CD14-positive monocyte (primary cell): Measurements from ENCODE around the gene QKI. TPM values are rescaled to one million over a fixed set of nuclear protein-coding genes. Genes with fewer than 3 reads are reported as not detected.

Experiments
- DNase-seq, 3 donors: peaks; one replicate each; pipeline ENCODE4 v3.0.0-alpha.2; 2011 to 2022
- H2AFZ ChIP-seq: 2 replicates; pipeline ENCODE4 v1.6.0; 2012; ENCODE audit warnings: mild to moderate bottlenecking, low read depth, low read length, inconsistent platforms; ENCODE audit not compliant: insufficient read depth, poor library complexity, severe bottlenecking
- H3K27ac ChIP-seq, 2 donors: 1 replicate in 1 of 2; 2 replicates in 1 of 2; pipeline ENCODE4 v1.5.1; 2012 to 2013; ENCODE audit warnings: low read length in 2 of 2, control low read depth in 1 of 2, inconsistent platforms in 1 of 2, low read depth in 1 of 2, mild to moderate bottlenecking in 1 of 2
- H3K27me3 ChIP-seq, 2 donors: one replicate each; pipeline versions ENCODE4 v1.6.0 to v1.6.1; 2011 to 2013; ENCODE audit warnings: low read length in 2 of 2; ENCODE audit not compliant: control insufficient read depth in 2 of 2, insufficient read depth in 2 of 2
- H3K36me3 ChIP-seq, 2 donors: replicated peaks in 1 of 2; 1 replicate in 1 of 2; 2 replicates in 1 of 2; pipeline versions ENCODE4 v1.5.1 to v1.6.1; 2012 to 2013; ENCODE audit warnings: low read length in 2 of 2, control low read depth in 1 of 2, inconsistent platforms in 1 of 2, mild to moderate bottlenecking in 1 of 2; ENCODE audit not compliant: insufficient read depth in 2 of 2, control insufficient read depth in 1 of 2
- H3K4me1 ChIP-seq, 2 donors: 1 replicate in 1 of 2; 2 replicates in 1 of 2; pipeline versions ENCODE4 v1.5.1 to v1.6.1; 2012 to 2013; ENCODE audit warnings: low read length in 2 of 2, control low read depth in 1 of 2, inconsistent platforms in 1 of 2, mild to moderate bottlenecking in 1 of 2, moderate library complexity in 1 of 2; ENCODE audit not compliant: insufficient read depth in 2 of 2, control insufficient read depth in 1 of 2
- H3K4me2 ChIP-seq: replicated peaks from 2 replicates; pipeline ENCODE3; 2012; ENCODE audit warnings: low read length, moderate library complexity, mild to moderate bottlenecking; ENCODE audit not compliant: poor library complexity, severe bottlenecking; ENCODE audit errors: extremely low read depth
- H3K4me3 ChIP-seq, 3 experiments: fragments of 200-600 bp in 1 of 3; sonication (generic) in 1 of 3; replicated peaks in 1 of 3; 1 replicate in 2 of 3; 2 replicates in 1 of 3; pipeline ENCODE4 v1.5.1; 2011 to 2013; ENCODE audit warnings: low read length in 3 of 3, mild to moderate bottlenecking in 3 of 3, control low read depth in 2 of 3, low read depth in 2 of 3, inconsistent platforms in 1 of 3, moderate library complexity in 1 of 3
- H3K79me2 ChIP-seq: 2 replicates; pipeline ENCODE4 v1.6.0; 2012; ENCODE audit warnings: mild to moderate bottlenecking, control low read depth, inconsistent platforms, low read length, moderate library complexity; ENCODE audit not compliant: insufficient read depth
- H3K9ac ChIP-seq: 2 replicates; pipeline ENCODE4 v1.6.0; 2017; ENCODE audit warnings: low read length, mild to moderate bottlenecking; ENCODE audit not compliant: insufficient read depth, poor library complexity, severe bottlenecking
- H3K9me3 ChIP-seq, 2 donors: replicated peaks in 1 of 2; 1 replicate in 1 of 2; 2 replicates in 1 of 2; pipeline versions ENCODE4 v1.5.1 to v1.6.1; 2012 to 2013; ENCODE audit warnings: low read length in 2 of 2, control low read depth in 1 of 2; ENCODE audit not compliant: control insufficient read depth in 1 of 2, insufficient read depth in 1 of 2
- H4K20me1 ChIP-seq: 2 replicates; pipeline ENCODE4 v1.6.0; 2012; ENCODE audit warnings: mild to moderate bottlenecking, low read length, control low read depth, moderate library complexity; ENCODE audit not compliant: insufficient read depth
- H3K27ac Mint-ChIP-seq, 7 donors: one replicate each; pipeline ENCODE4 v1.8.0; 2020; ENCODE audit warnings: mild to moderate bottlenecking in 7 of 7, mixed read lengths in 7 of 7, moderate library complexity in 6 of 7, inconsistent platforms in 2 of 7
- H3K27me3 Mint-ChIP-seq, 3 donors: one replicate each; pipeline ENCODE4 v1.8.0; 2021 to 2022; ENCODE audit warnings: low read depth in 3 of 3, mild to moderate bottlenecking in 3 of 3, mixed read lengths in 3 of 3, moderate library complexity in 3 of 3, inconsistent platforms in 1 of 3
- H3K36me3 Mint-ChIP-seq, 2 donors: one replicate each; pipeline ENCODE4 v1.8.0; 2020; ENCODE audit warnings: mixed read lengths in 2 of 2, inconsistent platforms in 1 of 2, mild to moderate bottlenecking in 1 of 2
- H3K4me1 Mint-ChIP-seq: one replicate; pipeline ENCODE4 v1.8.0; 2020; ENCODE audit warnings: mild to moderate bottlenecking, mixed read lengths
- H3K4me3 Mint-ChIP-seq, 2 donors: one replicate each; pipeline ENCODE4 v1.8.0; 2020; ENCODE audit warnings: mild to moderate bottlenecking in 2 of 2, mixed read lengths in 2 of 2, moderate library complexity in 1 of 2
- H3K9me3 Mint-ChIP-seq, 7 donors: one replicate each; pipeline ENCODE4 v1.8.0; 2020 to 2022; ENCODE audit warnings: mixed read lengths in 7 of 7, mild to moderate bottlenecking in 6 of 7, moderate library complexity in 6 of 7, inconsistent platforms in 2 of 7
- CTCF ChIP-seq: fragments of 200-600 bp; IDR thresholded peaks from one replicate; pipeline ENCODE4 v1.8.0; 2022; ENCODE audit warnings: antibody characterized with exemption, mild to moderate bottlenecking
- WGBS: methylation state at CpG from one replicate; pipeline ENCODE4 v1.1.5; 2013; ENCODE audit warnings: missing lambda C conversion rate; ENCODE audit not compliant: insufficient coverage; 5-methylcytosine and 5-hydroxymethylcytosine counted together
- intact Hi-C, 2 donors: fragments of 100-400 bp; cut with micrococcal nuclease; formaldehyde crosslinking; loops; one replicate each; pipeline versions ENCODE4 v1.15.0 to v1.15.1; 2023
- polyA plus RNA-seq, 3 donors: library from polyadenylated mRNA; depleted of rRNA in 1 of 3; unstranded in 2 of 3; stranded (reverse) in 1 of 3; fragments of 300-500 nt in 2 of 3; fragments of >200 nt in 1 of 3; fragmentation: Illumina TruSeq in 2 of 3; gene quantifications; 1 replicate in 2 of 3; 2 replicates in 1 of 3; pipeline ENCODE4 v1.2.3, GENCODE V29; 2012 to 2021

QKI gene
- polyA plus RNA-seq, 3 donors = 24.3 to 154 (median 71.8) TPM

GRCh38 chr6:163579111-163579879 lies 164.8 kb downstream of the QKI start:
- H3K4me3 Mint-ChIP-seq = no peak overlapping the region
- peaks cover 0 to 4% (median 0%) of the 10 kb centered on the region in 3 donors for H3K27me3 Mint-ChIP-seq
- no peak overlapping the region for H3K4me3 ChIP-seq
- H2AFZ ChIP-seq = no peak overlapping the region
- 73% methylated on average over 7 of the region's 13 CpGs for WGBS
- H3K4me2 ChIP-seq = no peak overlapping the region
- H3K9me3 Mint-ChIP-seq = peaks cover 0 to 3% (median 0%) of the 10 kb centered on the region in 7 donors
- TF ChIP-seq CTCF = no peak
- no peak overlapping the region for H3K9ac ChIP-seq
- no peaks in the 10 kb centered on the region for H3K9me3 ChIP-seq
- peaks cover 2% of the 10 kb centered on the region for H3K4me1 Mint-ChIP-seq
- H3K36me3 Mint-ChIP-seq = peaks cover 15 to 23% of the 10 kb centered on the region in 2 donors
- no peaks in the 10 kb centered on the region for H3K4me1 ChIP-seq
- H3K27me3 ChIP-seq = no peaks in the 10 kb centered on the region
- intact Hi-C loops = no loop called here
- H3K36me3 ChIP-seq = peaks cover 11 to 35% of the 10 kb centered on the region in 2 donors
- peaks cover 66% of the 10 kb centered on the region for H4K20me1 ChIP-seq
- no peak overlapping the region for H3K27ac Mint-ChIP-seq
- no peak overlapping the region for H3K27ac ChIP-seq
- H3K79me2 ChIP-seq = no peaks in the 10 kb centered on the region
- no peak for DNase-seq

- intact Hi-C loops = loop anchor here in 1 of 2 donors (10.0 kb wide), 1 partner anchor 85 kb away; no protein-coding TSS in a partner anchor
- Mint-ChIP-seq H3K4me3 (no peak overlapping the region), H3K27me3 (peaks cover 0 to 4% (median 0%) of the 10 kb centered on the region in 3 donors), H3K9me3 (peaks cover 0 to 3% (median 0%) of the 10 kb centered on the region in 7 donors), H3K36me3 (peaks cover 9 to 17% of the 10 kb centered on the region in 2 donors), H3K4me1 (peaks cover 2% of the 10 kb centered on the region), H3K27ac (no peak overlapping the region)
- no peak overlapping the region for H3K4me3 ChIP-seq
- H2AFZ ChIP-seq = no peak overlapping the region
- H3K4me1 ChIP-seq = peaks cover 0 to under 1% of the 10 kb centered on the region in 2 donors
- H3K36me3 ChIP-seq = peaks cover 6 to 29% of the 10 kb centered on the region in 2 donors
- no peak overlapping the region for H3K9ac ChIP-seq
- no CpG with 5 or more reads among the region's 4 CpGs for WGBS
- no peak overlapping the region for H3K4me2 ChIP-seq
- no peak for DNase-seq
- peaks cover 60% of the 10 kb centered on the region for H4K20me1 ChIP-seq
- H3K27ac ChIP-seq = no peak overlapping the region
- TF ChIP-seq CTCF = no peak
- no peaks in the 10 kb centered on the region for H3K79me2 ChIP-seq
- no peaks in the 10 kb centered on the region for H3K27me3 ChIP-seq
- no peaks in the 10 kb centered on the region for H3K9me3 ChIP-seq
Measured at GRCh38 chr6:163579880-163580295, 165.4 kb downstream of the QKI start.
